ACC112 (cell line): Measurements from ENCODE around the gene FTSJ1.
"Not testable (repeated sequence)": the region's sequence is repeated elsewhere in the genome, so short reads cannot be mapped to it uniquely, and the experiment has no call there.

ENCODE experiments used
- H2AFZ ChIP-seq: fragments of 200-600 bp; sonication (generic); one replicate; pipeline ENCODE4 v1.6.0; 2017; ENCODE audit warnings: antibody characterized with exemption, low read length; ENCODE audit not compliant: unreplicated experiment
- H3K27ac ChIP-seq: fragments of 200-600 bp; sonication (generic); 2 replicates; pipeline ENCODE4 v1.5.1; 2014; ENCODE audit warnings: low read depth, mild to moderate bottlenecking, antibody characterized with exemption, low read length, moderate library complexity
- H3K27me3 ChIP-seq: fragments of 200-600 bp; sonication (generic); 2 replicates; pipeline ENCODE4 v1.6.1; 2014; ENCODE audit warnings: mild to moderate bottlenecking, antibody characterized with exemption, low read length, moderate library complexity, mixed read lengths; ENCODE audit not compliant: insufficient read depth
- H3K36me3 ChIP-seq: fragments of 200-600 bp; sonication (generic); 2 replicates; pipeline ENCODE4 v1.6.1; 2016; ENCODE audit warnings: mild to moderate bottlenecking, antibody characterized with exemption, low read length, moderate library complexity, mixed read lengths; ENCODE audit not compliant: insufficient read depth
- H3K4me1 ChIP-seq: fragments of 200-600 bp; sonication (generic); one replicate; pipeline ENCODE4 v1.6.1; 2016; ENCODE audit warnings: low read length, mixed read lengths; ENCODE audit not compliant: insufficient read depth, unreplicated experiment, control insufficient read depth
- H3K4me3 ChIP-seq: fragments of 200-600 bp; sonication (generic); 2 replicates; pipeline ENCODE4 v1.5.1; 2014; ENCODE audit warnings: mild to moderate bottlenecking, low read depth, low read length
- H3K79me2 ChIP-seq: fragments of 200-600 bp; sonication (generic); one replicate; pipeline ENCODE4 v1.6.0; 2016; ENCODE audit warnings: low read length; ENCODE audit not compliant: control insufficient read depth, unreplicated experiment, insufficient read depth

FTSJ1 gene

DNA sequence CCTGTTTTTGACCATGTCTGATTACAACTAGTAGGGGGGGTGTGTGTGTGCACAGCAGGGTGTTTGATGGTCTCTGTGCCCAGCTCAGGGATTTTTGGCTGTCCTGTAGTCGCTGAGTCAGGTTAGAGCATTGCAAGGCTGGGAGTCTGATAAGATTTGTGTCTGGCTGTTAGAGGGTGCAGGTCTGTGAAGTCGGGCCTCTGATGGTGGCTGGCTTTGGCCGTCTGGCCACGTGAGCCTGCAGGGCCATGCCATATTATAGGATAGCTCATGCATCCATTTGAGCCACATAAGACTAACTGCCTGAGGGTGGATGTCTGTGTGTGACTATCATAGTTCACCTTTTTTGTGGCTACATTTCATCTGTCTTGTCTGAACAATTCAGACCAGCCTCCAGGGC lies 37.7 kb downstream of the FTSJ1 start:
- H3K27me3 ChIP-seq: no peaks in the 10 kb centered on the region
- no peak overlapping the region for H2AFZ ChIP-seq
- H3K79me2 ChIP-seq: peaks cover 2% of the 10 kb centered on the region
- H3K4me3 ChIP-seq: no peak overlapping the region
- H3K4me1 ChIP-seq: peaks cover 6% of the 10 kb centered on the region
- no peaks in the 10 kb centered on the region for H3K36me3 ChIP-seq
- no peak overlapping the region for H3K27ac ChIP-seq

DNA sequence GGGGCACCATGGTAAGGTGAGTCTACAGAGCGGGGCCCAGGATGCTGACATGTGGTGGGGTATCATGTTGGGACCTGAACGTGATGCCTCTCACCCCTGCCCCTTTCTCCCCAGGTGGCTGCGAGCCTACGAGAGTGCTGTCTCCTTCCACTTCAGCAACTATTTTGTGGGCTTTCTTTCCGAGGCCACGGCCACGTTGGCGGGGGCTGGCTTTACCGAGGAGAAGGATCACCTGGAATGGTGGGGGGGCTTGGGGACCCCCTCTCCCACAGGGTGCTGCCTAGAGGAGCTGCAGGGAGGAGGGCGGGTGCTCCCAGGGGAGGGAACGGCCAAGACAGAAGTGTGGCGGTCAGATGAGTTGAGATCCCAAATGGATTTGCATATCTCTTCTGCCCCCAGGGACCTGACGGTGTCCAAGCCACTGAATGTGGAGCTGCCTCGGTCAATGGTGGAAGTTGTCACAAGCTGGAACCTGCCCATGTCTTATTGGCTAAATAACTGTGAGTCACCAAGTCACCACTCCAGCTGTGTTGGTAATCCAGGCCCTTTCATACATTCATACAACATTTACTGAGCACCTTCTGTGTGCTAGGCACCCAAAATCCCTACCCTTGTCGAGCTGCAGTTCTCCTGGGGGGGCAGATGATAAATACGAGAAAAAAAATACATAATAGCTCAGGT lies 38.3 kb downstream of the FTSJ1 start:
- Histone ChIP-seq H3K79me2 (peaks cover 2% of the 10 kb centered on the region), H3K36me3 (no peaks in the 10 kb centered on the region), H3K4me1 (peaks cover 6% of the 10 kb centered on the region), H2AFZ (no peak overlapping the region), H3K27ac (no peak overlapping the region), H3K4me3 (no peak overlapping the region), H3K27me3 (no peaks in the 10 kb centered on the region)

DNA sequence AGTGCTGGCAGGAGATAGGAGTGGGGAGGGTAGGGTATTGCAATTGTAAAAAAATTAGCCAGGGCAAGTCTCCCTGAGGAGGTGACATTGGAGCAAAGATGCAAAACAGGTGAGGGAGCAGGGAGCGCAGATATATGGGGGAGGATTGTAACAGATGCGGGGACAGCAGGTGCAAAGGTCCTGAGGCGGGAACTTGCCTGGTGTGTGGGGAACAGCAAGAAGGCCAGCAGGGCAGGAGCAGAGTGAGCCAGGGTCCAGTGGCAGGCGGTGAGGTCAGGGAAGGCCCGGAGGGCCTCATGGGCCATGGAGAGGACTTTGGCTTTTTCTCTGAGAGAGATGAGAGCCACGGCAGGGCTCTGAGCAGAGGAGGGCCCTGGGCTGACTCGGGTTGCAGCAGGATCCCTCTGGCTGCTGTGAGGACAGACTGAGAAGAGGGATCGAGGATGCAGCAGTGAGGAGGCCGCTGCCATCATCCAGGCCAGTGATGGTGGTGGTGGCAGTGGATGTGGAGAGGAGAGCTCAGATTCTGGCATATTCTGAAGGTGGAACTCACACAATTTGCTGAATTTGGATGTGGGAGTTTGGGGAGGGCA lies 39.0 kb downstream of the FTSJ1 start:
- Histone ChIP-seq H3K4me3 (no peak overlapping the region), H3K27ac (no peak overlapping the region), H3K79me2 (no peaks in the 10 kb centered on the region)

DNA sequence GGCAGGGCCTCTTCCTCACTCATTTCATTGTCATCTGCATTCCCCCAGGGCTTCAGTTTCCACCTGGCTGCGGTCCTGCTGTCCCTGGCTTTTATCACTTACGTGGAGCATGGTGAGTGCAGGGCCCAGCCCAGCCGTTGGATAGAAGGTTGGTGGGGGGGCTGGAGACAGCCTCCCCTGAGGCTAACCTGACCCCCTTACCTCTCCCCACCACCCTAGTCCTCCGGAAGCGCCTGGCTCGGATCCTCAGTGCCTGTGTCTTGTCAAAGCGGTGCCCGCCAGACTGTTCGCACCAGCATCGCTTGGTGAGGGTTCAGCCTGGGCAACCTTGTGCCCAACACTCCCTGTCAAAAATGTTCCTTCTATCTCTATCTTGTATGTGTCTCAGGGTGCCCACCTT lies 39.8 kb downstream of the FTSJ1 start:
- H3K36me3 ChIP-seq: no peaks in the 10 kb centered on the region

More for the DNA sequence above, 39.0 kb downstream of the FTSJ1 start:
- Histone ChIP-seq H2AFZ (no peak overlapping the region), H3K4me1 (peaks cover 2% of the 10 kb centered on the region), H3K36me3 (no peaks in the 10 kb centered on the region), H3K27me3 (no peaks in the 10 kb centered on the region)

DNA sequence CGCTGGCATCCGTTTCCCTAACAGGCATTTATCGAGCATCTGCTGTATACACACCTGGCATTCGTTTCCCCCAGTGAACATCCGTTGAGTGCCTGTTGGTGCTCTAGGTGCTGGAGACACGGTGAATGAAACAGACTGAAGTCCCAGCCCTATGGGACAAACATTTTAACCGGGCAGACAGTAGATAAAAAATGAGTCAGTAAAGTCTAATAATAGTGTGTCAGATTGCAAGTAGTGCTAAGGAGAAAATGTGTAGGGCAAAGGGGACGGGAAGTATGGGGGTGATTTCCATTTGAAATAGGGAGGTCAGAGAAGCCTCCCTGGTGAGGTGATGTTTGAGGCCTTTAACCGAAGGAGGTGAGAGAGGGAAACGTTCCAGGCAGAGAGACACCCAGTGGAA lies 40.3 kb downstream of the FTSJ1 start:
- Histone ChIP-seq H2AFZ (no peak overlapping the region), H3K36me3 (no peaks in the 10 kb centered on the region), H3K27ac (no peak overlapping the region), H3K4me3 (no peak overlapping the region), H3K4me1 (no peaks in the 10 kb centered on the region), H3K79me2 (no peaks in the 10 kb centered on the region), H3K27me3 (no peaks in the 10 kb centered on the region)

More for the DNA sequence above, 39.8 kb downstream of the FTSJ1 start:
- Histone ChIP-seq H3K27me3 (no peaks in the 10 kb centered on the region), H3K4me1 (no peaks in the 10 kb centered on the region), H3K79me2 (no peaks in the 10 kb centered on the region), H3K27ac (no peak overlapping the region), H3K4me3 (no peak overlapping the region), H2AFZ (no peak overlapping the region)

DNA sequence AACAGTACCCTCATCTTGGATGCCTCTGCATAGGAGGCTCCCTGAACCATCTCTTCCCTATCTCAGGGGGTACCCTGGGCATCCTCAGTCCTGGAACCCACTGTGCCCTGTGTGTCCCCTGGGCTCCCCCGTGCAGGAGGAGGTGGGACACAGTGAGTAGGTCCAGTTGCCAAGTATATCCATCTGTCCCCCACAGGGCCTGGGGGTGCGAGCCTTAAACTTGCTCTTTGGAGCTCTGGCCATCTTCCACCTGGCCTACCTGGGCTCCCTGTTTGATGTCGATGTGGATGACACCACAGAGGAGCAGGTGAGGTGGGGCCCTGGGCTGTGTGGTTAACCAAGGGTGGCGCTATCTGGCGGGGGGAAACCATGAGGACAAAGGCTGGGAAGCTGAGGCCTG lies 41.0 kb downstream of the FTSJ1 start:
- Histone ChIP-seq H3K27me3 (no peaks in the 10 kb centered on the region), H3K36me3 (no peaks in the 10 kb centered on the region), H3K27ac (no peak overlapping the region), H2AFZ (no peak overlapping the region), H3K4me3 (no peak overlapping the region), H3K4me1 (no peaks in the 10 kb centered on the region), H3K79me2 (no peaks in the 10 kb centered on the region)

DNA sequence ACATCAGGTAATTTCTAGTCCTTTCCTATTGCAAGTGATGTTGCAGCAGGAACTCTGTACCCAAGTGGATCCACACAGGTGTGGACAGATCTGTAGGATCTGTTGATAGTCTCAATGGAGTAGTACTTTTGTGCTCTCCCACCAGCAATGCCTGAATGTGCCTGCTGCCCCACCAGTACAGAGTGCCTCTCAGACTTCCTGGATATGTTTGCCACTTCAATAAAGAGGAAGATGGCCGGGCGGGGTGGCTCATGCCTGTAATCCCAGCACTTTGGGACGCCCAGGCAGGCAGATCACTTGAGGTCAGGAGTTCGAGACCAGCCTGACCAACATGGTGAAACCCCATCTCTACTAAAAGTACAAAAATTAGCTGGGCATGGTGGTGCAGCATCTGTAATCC lies 43.5 kb downstream of the FTSJ1 start:
- H3K4me1 ChIP-seq, H3K27ac ChIP-seq, H3K27me3 ChIP-seq, H2AFZ ChIP-seq, H3K4me3 ChIP-seq, H3K79me2 ChIP-seq, H3K36me3 ChIP-seq: not testable (repeated sequence)

DNA sequence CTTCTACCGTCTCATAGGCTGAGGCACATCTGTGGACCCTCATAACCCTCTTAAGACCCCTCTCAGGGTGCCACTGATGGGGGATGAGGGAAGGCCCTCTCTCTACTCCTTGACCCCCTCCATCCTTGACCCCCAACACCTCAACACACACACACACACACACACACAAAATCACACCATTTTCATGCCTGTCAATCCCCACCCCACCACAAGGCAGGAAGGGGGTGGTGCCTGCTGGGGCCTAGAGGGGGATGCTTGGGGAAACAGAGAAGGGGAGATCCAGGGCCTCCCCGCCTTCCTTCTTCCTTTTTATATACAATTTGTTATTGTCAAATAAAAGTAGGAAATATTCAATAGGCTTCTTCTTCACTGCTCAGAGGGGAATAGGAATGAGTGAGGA lies 44.5 kb downstream of the FTSJ1 start:
- H2AFZ ChIP-seq: no peak overlapping the region
- no peaks in the 10 kb centered on the region for H3K27me3 ChIP-seq
- peaks cover 5% of the 10 kb centered on the region for H3K79me2 ChIP-seq
- no peaks in the 10 kb centered on the region for H3K36me3 ChIP-seq
- no peak overlapping the region for H3K27ac ChIP-seq
- H3K4me3 ChIP-seq: no peak overlapping the region
- H3K4me1 ChIP-seq: no peaks in the 10 kb centered on the region

DNA sequence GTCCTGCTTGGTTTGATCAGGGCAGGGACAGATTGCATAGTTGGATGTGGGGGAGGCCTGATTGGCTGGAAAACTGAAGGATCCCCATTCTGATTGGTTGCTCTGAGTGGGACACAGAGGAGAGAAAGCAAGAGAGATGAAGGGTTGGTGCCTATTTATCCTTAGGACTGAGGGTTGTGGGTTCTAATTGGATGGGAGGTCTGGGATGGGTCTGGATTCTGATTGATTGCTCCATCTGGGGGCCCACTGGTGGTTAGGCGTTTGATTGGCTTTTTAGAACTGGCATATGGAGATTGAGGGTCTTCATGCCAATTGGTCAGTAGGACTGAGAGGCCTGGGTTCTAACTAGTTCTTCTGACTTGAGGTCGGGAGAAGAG lies 45.0 kb downstream of the FTSJ1 start:
- peaks cover 5% of the 10 kb centered on the region for H3K79me2 ChIP-seq
- H3K27me3 ChIP-seq: no peaks in the 10 kb centered on the region
- H3K4me3 ChIP-seq: peak overlapping the region; percentile 81
- H3K27ac ChIP-seq: no peak overlapping the region
- H2AFZ ChIP-seq: peak overlapping the region; percentile 39
- no peaks in the 10 kb centered on the region for H3K36me3 ChIP-seq
- H3K4me1 ChIP-seq: no peaks in the 10 kb centered on the region

DNA sequence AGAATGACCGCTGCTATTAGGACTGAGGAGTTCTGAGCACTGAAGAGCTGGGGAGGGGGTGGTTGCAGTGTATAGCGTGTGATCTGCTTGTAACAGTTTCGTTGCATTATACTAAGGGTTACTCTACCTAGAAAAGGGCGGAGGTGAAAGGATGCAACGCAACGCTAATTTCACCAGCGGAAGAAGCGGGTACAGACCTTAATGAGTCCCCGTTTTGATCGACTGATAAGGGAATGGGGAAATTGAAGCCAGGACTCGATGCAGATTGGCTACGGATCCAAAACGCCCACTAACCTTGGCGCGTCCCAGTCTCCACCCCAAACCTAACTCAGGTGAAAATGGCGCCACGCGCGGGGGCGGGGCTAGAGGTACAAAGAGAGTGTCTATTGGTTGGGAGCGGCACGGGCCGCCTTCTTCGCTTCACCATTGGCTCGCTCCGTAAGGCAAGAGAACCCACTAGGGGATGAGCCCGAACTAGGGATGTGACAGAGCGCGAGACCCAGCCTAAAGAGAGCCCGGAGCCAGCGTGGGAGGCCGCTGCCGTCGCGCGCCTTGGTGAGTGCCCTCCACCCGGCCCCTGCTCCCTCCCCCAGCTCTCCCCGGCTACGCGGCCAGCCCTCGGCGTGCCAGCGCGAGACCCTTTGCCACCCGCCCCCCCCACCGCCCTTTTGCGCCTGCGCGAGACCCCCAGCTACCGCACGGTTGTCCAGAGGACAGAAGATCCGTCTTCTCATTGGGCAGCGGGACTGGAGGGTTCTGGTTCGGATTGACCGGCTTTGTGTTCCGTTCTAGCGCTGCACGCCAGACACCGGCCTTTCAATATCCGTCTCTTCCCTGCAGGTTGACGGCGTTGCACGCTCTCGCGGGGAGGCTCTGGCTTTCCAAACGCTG lies 45.6 kb downstream of the FTSJ1 start, which contains the start of gene EBP:
TSS of gene EBP (plus strand) at position 456 of the 891 bp plus-strand sequence. CDS start 1,964 bp downstream, outside the sequence.
- Histone ChIP-seq H3K4me3 (peak within 1 kb of the TSS; percentile 81), H3K4me1 (no peaks in the 10 kb centered on the region), H3K27me3 (no peaks in the 10 kb centered on the region), H2AFZ (peak within 1 kb of the TSS; percentile 39), H3K36me3 (no peaks in the 10 kb centered on the region), H3K27ac (peak within 1 kb of the TSS; percentile 42; the same call in 1 of the 2 replicates), H3K79me2 (peaks cover 5% of the 10 kb centered on the region)
